PFSK-1 (cell line): Measurements from ENCODE around the gene PXDN.

Experiments used
- POLR2AphosphoS5 ChIP-seq: IDR thresholded peaks from 2 replicates; pipeline ENCODE4 v1.6.1; 2012; ENCODE audit warnings: low read depth, mild to moderate bottlenecking, control low read depth, low read length, moderate library complexity
- SIN3A ChIP-seq: IDR thresholded peaks from 2 replicates; pipeline ENCODE4 v1.6.1; 2012; ENCODE audit warnings: mild to moderate bottlenecking, low read length, moderate library complexity, borderline replicate concordance; ENCODE audit not compliant: insufficient read depth
- TAF1 ChIP-seq: IDR thresholded peaks from 2 replicates; pipeline ENCODE4 v1.6.1; 2012; ENCODE audit warnings: low read length, control low read depth, borderline replicate concordance; ENCODE audit not compliant: insufficient read depth

- TF ChIP-seq POLR2AphosphoS5 (no peak), TAF1 (no peak), SIN3A (no peak)
These were observed 149.0 kb downstream of the PXDN start for GRCh38 chr2:1595274-1595673.
